ENCODE measurements around the gene MARCHF7.

DNA sequence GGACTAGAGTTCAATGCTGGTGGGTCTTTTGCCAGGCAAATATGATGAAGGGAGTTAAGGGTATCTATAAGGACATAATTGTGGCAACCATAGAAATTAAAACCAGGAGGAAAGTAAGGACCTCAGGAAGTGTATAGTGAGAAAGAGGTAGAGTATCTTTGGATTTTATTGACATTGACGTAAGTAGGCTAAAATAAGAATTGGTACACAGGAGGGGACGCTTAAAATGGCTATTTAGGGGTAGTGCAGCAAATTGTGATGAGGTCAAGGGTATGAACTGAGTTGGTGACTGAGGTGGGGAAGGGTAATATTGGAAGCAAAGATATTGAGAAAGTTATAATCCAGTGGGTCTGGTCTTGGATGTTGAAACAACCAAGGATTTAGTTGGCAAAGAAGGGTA, 42.7 kb downstream of the MARCHF7 start:
- TF ChIP-seq, protein P1, sequence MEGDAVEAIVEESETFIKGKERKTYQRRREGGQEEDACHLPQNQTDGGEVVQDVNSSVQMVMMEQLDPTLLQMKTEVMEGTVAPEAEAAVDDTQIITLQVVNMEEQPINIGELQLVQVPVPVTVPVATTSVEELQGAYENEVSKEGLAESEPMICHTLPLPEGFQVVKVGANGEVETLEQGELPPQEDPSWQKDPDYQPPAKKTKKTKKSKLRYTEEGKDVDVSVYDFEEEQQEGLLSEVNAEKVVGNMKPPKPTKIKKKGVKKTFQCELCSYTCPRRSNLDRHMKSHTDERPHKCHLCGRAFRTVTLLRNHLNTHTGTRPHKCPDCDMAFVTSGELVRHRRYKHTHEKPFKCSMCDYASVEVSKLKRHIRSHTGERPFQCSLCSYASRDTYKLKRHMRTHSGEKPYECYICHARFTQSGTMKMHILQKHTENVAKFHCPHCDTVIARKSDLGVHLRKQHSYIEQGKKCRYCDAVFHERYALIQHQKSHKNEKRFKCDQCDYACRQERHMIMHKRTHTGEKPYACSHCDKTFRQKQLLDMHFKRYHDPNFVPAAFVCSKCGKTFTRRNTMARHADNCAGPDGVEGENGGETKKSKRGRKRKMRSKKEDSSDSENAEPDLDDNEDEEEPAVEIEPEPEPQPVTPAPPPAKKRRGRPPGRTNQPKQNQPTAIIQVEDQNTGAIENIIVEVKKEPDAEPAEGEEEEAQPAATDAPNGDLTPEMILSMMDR (conservative IDR thresholded peaks at IDR 0.05 in 1 of 2, IDR thresholded peaks at IDR 0.05 in 1 of 2; ENCODE audit: extremely low read depth in 1 of 2, insufficient read depth in 1 of 2, low read depth in 1 of 2, low read length in 2 of 2), result no peak
- TF ChIP-seq EZH2 (IDR thresholded peaks at IDR 0.05; ENCODE audit: borderline replicate concordance, low read length), result no peak

All from mammary epithelial cell (primary cell).